Vagina (tissue), 2 donors: ENCODE measurements around the gene ARHGAP10. TPM values are rescaled to one million over a fixed set of nuclear protein-coding genes. Genes with fewer than 3 reads are reported as not detected.

Source experiments
- DNase-seq, 2 donors: peaks; one replicate each; pipeline ENCODE4 v3.0.0-alpha.2; 2017; ENCODE audit errors: extremely low spot score in 2 of 2
- H3K27ac ChIP-seq: fragments of 200-600 bp; sonication (generic); one replicate; pipeline ENCODE4 v1.5.1; 2019
- H3K27me3 ChIP-seq: fragments of 200-600 bp; sonication (generic); one replicate; pipeline ENCODE4 v1.5.1; 2019
- H3K36me3 ChIP-seq, 2 donors: fragments of 200-600 bp; sonication (generic); one replicate each; pipeline ENCODE4 v1.5.1; 2017 to 2019
- H3K4me1 ChIP-seq: fragments of 200-600 bp; sonication (generic); one replicate; pipeline ENCODE4 v1.5.1; 2019
- H3K4me3 ChIP-seq, 2 donors: fragments of 200-600 bp; sonication (generic); 1 replicate in 1 of 2; 2 replicates in 1 of 2; pipeline ENCODE4 v1.5.1; 2016 to 2019
- H3K9me3 ChIP-seq: fragments of 200-600 bp; sonication (generic); one replicate; pipeline ENCODE4 v1.5.1; 2019
- CTCF ChIP-seq, 3 experiments: fragments of 450-650 bp in 2 of 3; fragments of 200-600 bp in 1 of 3; sonication (generic) in 1 of 3; IDR thresholded peaks; one replicate each; pipeline ENCODE4 v1.5.1; 2017 to 2019; ENCODE audit warnings: antibody characterized with exemption in 3 of 3, mild to moderate bottlenecking in 2 of 3, moderate library complexity in 2 of 3
- POLR2A ChIP-seq, 2 donors: fragments of 450-650 bp; IDR thresholded peaks; one replicate each; pipeline ENCODE4 v1.6.1; 2017; ENCODE audit warnings: antibody characterized with exemption in 2 of 2, mild to moderate bottlenecking in 2 of 2, moderate library complexity in 2 of 2
- POLR2AphosphoS5 ChIP-seq, 2 donors: sonication (generic); formaldehyde crosslinking; IDR thresholded peaks; one replicate each; pipeline ENCODE4 v1.9.0; 2017; ENCODE audit warnings: antibody characterized with exemption in 2 of 2, mild to moderate bottlenecking in 2 of 2, low read depth in 1 of 2; ENCODE audit not compliant: insufficient read depth in 1 of 2
- intact Hi-C: fragments of 100-400 bp; cut with DNase I; formaldehyde crosslinking; loops from one replicate; pipeline ENCODE4 v1.15.1; 2023
- total RNA-seq: library from RNA; depleted of rRNA; stranded (reverse); fragments of >200 nt; gene quantifications from one replicate; pipeline ENCODE4 v1.2.3, GENCODE V29; 2016

The ARHGAP10 gene
- total RNA-seq, 1 donor from 2014 or later = 55.5 TPM

GRCh38 chr4:148072789-148073188 is 340.9 kb downstream of the ARHGAP10 start:
- no peak for DNase-seq
- intact Hi-C loops = no loop called here
- H3K36me3 ChIP-seq = peaks cover 0 to 14% of the 10 kb centered on the region in 2 donors

GRCh38 chr4:148073349-148073748 is 341.5 kb downstream of the ARHGAP10 start:
- Histone ChIP-seq H3K4me3 (no peak overlapping the region), H3K4me1 (peaks cover 19% of the 10 kb centered on the region), H3K27me3 (no peaks in the 10 kb centered on the region), H3K36me3 (peaks cover 0 to 14% of the 10 kb centered on the region in 2 donors), H3K9me3 (no peaks in the 10 kb centered on the region), H3K27ac (no peak overlapping the region)
- no peak for DNase-seq
- no peak for TF ChIP-seq POLR2AphosphoS5 (IDR thresholded peaks at IDR 0.05; ENCODE audit: insufficient read depth in 1 of 2, low read depth in 1 of 2)
- TF ChIP-seq POLR2A (IDR thresholded peaks at IDR 0.05) = no peak
- TF ChIP-seq CTCF (IDR thresholded peaks at IDR 0.05) = no peak
- intact Hi-C loops = no loop called here

More at GRCh38 chr4:148072789-148073188, 340.9 kb downstream of the ARHGAP10 start:
- H3K9me3 ChIP-seq = no peaks in the 10 kb centered on the region
- H3K27ac ChIP-seq = no peak overlapping the region
- H3K27me3 ChIP-seq = no peaks in the 10 kb centered on the region
- H3K4me1 ChIP-seq = peaks cover 22% of the 10 kb centered on the region
- TF ChIP-seq POLR2AphosphoS5 (IDR thresholded peaks at IDR 0.05; ENCODE audit: insufficient read depth in 1 of 2, low read depth in 1 of 2) (no peak), POLR2A (IDR thresholded peaks at IDR 0.05) (no peak), CTCF (IDR thresholded peaks at IDR 0.05) (no peak)
- H3K4me3 ChIP-seq = no peak overlapping the region

GRCh38 chr4:148074462-148074861 is 342.6 kb downstream of the ARHGAP10 start:
- TF ChIP-seq POLR2A (IDR thresholded peaks at IDR 0.05) (no peak), POLR2AphosphoS5 (IDR thresholded peaks at IDR 0.05; ENCODE audit: insufficient read depth in 1 of 2, low read depth in 1 of 2) (no peak), CTCF (IDR thresholded peaks at IDR 0.05) (no peak)
- Histone ChIP-seq H3K4me3 (no peak overlapping the region), H3K27ac (no peak overlapping the region), H3K4me1 (peaks cover 19% of the 10 kb centered on the region), H3K27me3 (no peaks in the 10 kb centered on the region), H3K36me3 (peaks cover 0 to 14% of the 10 kb centered on the region in 2 donors), H3K9me3 (no peaks in the 10 kb centered on the region)
- DNase-seq = no peak
- intact Hi-C loops = no loop called here

- Histone ChIP-seq H3K36me3 (peaks cover 0 to 23% of the 10 kb centered on the region in 2 donors), H3K4me1 (peaks cover 9% of the 10 kb centered on the region), H3K27ac (no peak overlapping the region), H3K9me3 (no peaks in the 10 kb centered on the region), H3K27me3 (no peaks in the 10 kb centered on the region), H3K4me3 (no peak overlapping the region)
- intact Hi-C loops = no loop called here
- TF ChIP-seq CTCF (IDR thresholded peaks at IDR 0.05) (no peak), POLR2AphosphoS5 (IDR thresholded peaks at IDR 0.05; ENCODE audit: insufficient read depth in 1 of 2, low read depth in 1 of 2) (no peak), POLR2A (IDR thresholded peaks at IDR 0.05) (no peak)
- DNase-seq = no peak
Observed at GRCh38 chr4:148075438-148075837, 343.6 kb downstream of the ARHGAP10 start.

GRCh38 chr4:148076964-148077363 is 345.1 kb downstream of the ARHGAP10 start:
- intact Hi-C loops = no loop called here
- no peaks in the 10 kb centered on the region for H3K9me3 ChIP-seq
- no peak overlapping the region for H3K4me3 ChIP-seq
- TF ChIP-seq POLR2AphosphoS5 (IDR thresholded peaks at IDR 0.05; ENCODE audit: insufficient read depth in 1 of 2, low read depth in 1 of 2) (no peak), CTCF (IDR thresholded peaks at IDR 0.05) (no peak), POLR2A (IDR thresholded peaks at IDR 0.05) (no peak)
- H3K27ac ChIP-seq = no peak overlapping the region
- no peak for DNase-seq
- peaks cover 6% of the 10 kb centered on the region for H3K4me1 ChIP-seq
- H3K27me3 ChIP-seq = no peaks in the 10 kb centered on the region
- H3K36me3 ChIP-seq = peaks cover 0 to 29% of the 10 kb centered on the region in 2 donors
